Endothelial cell of umbilical vein (primary cell): Measurements from ENCODE around the gene ADGRD1. TPM values are rescaled to one million over a fixed set of nuclear protein-coding genes. Genes with fewer than 3 reads are reported as not detected.

Experiments
- BruUV-seq: library from RNA; stranded (reverse); fragments of 400-500 nt; replicated peaks from 2 replicates; lab custom pipeline; 2021; lab: Mats Ljungman, UMichigan
- CTCF ChIA-PET: fragments of 300-600, 350-600 bp; sonication (Branson Sonifier 250); formaldehyde crosslinking; loops from one replicate; lab custom pipeline; 2021; ENCODE audit warnings: antibody characterized with exemption, inconsistent platforms; lab: Charles Lee
- POLR2A ChIA-PET: fragments of 300-600, 350-600 bp; sonication (Branson Sonifier 250); formaldehyde crosslinking; loops from one replicate; lab custom pipeline; 2021; ENCODE audit warnings: antibody characterized with exemption, inconsistent platforms; lab: Charles Lee
- DNase-seq: peaks from one replicate; pipeline ENCODE4 v3.0.0-alpha.2; 2011; ENCODE audit warnings: low read depth, low spot score
- FAIRE-seq: peaks from 2 replicates; lab custom pipeline; 2011; peaks lifted over from hg19 to GRCh38; lab: Jason Lieb, UNC
- H2AFZ ChIP-seq: 2 replicates; pipeline ENCODE4 v1.6.0; 2012; ENCODE audit warnings: low read depth, low read length, control low read depth, inconsistent platforms
- H3K27ac ChIP-seq: 2 replicates; pipeline ENCODE4 v1.5.1; 2011; ENCODE audit warnings: low read depth, mild to moderate bottlenecking, control low read depth, low read length, moderate library complexity; ENCODE audit not compliant: insufficient read depth
- H3K27me3 ChIP-seq, 2 experiments: 2 replicates each; pipeline versions ENCODE4 v1.6.0 to v1.6.1; 2011; ENCODE audit warnings: low read length in 2 of 2, mixed read lengths in 1 of 2; ENCODE audit not compliant: control insufficient read depth in 2 of 2, insufficient read depth in 2 of 2
- H3K36me3 ChIP-seq, 2 experiments: 2 replicates in 1 of 2; 3 replicates in 1 of 2; pipeline ENCODE4 v1.5.1; 2011; ENCODE audit warnings: low read length in 2 of 2, mild to moderate bottlenecking in 1 of 2, moderate library complexity in 1 of 2; ENCODE audit not compliant: control insufficient read depth in 2 of 2, insufficient read depth in 2 of 2; ENCODE audit errors: extremely low read depth in 1 of 2
- H3K4me1 ChIP-seq: 3 replicates; pipeline ENCODE4 v1.5.1; 2011; ENCODE audit warnings: mild to moderate bottlenecking, low read length; ENCODE audit not compliant: control insufficient read depth, insufficient read depth; ENCODE audit errors: extremely low read depth
- H3K4me2 ChIP-seq: 2 replicates; pipeline ENCODE4 v1.6.1; 2011; ENCODE audit warnings: low read length, control low read depth, mixed read lengths; ENCODE audit not compliant: insufficient read depth
- H3K4me3 ChIP-seq, 3 experiments: fragments of 200-600 bp in 1 of 3; sonication (generic), shearing (Covaris generic) in 1 of 3; replicated peaks in 1 of 3; 2 replicates each; pipeline ENCODE4 v1.5.1; 2011 to 2016; ENCODE audit warnings: control low read depth in 3 of 3, low read length in 3 of 3, mild to moderate bottlenecking in 2 of 3, inconsistent platforms in 1 of 3, low read depth in 1 of 3, moderate library complexity in 1 of 3; ENCODE audit not compliant: insufficient read depth in 1 of 3
- H3K79me2 ChIP-seq: 2 replicates; pipeline ENCODE4 v1.6.0; 2012; ENCODE audit warnings: low read length, inconsistent platforms; ENCODE audit not compliant: control insufficient read depth, insufficient read depth
- H3K9ac ChIP-seq: replicated peaks from 2 replicates; pipeline ENCODE3; 2011; ENCODE audit warnings: low read length, control low read depth; ENCODE audit not compliant: insufficient read depth; ENCODE audit errors: extremely low read depth
- H3K9me1 ChIP-seq: replicated peaks from 3 replicates; pipeline ENCODE4 v1.6.0; 2011; ENCODE audit warnings: mild to moderate bottlenecking, low read length; ENCODE audit not compliant: control insufficient read depth, insufficient read depth; ENCODE audit errors: extremely low read depth
- H3K9me3 ChIP-seq: replicated peaks from 2 replicates; pipeline ENCODE4 v1.5.1; 2012; ENCODE audit warnings: low read length, inconsistent platforms; ENCODE audit not compliant: control insufficient read depth, insufficient read depth
- H4K20me1 ChIP-seq: replicated peaks from 2 replicates; pipeline ENCODE3; 2011; ENCODE audit warnings: mild to moderate bottlenecking, low read length; ENCODE audit not compliant: control insufficient read depth, insufficient read depth; ENCODE audit errors: extremely low read depth
- EZH2 ChIP-seq: IDR thresholded peaks from 2 replicates; pipeline ENCODE4 v1.6.1; 2012; ENCODE audit warnings: borderline replicate concordance, low read depth, mild to moderate bottlenecking, moderate library complexity, low read length, inconsistent platforms; ENCODE audit not compliant: severe bottlenecking
- FOS ChIP-seq: IDR thresholded peaks from 2 replicates; pipeline ENCODE4 v1.6.1; 2011; ENCODE audit warnings: mild to moderate bottlenecking, low read length, moderate library complexity, borderline replicate concordance; ENCODE audit not compliant: insufficient read depth
- GATA2 ChIP-seq: IDR thresholded peaks from 2 replicates; pipeline ENCODE4 v1.7.0; 2011; ENCODE audit warnings: low read depth, mild to moderate bottlenecking, moderate library complexity, mixed read lengths, low read length; ENCODE audit not compliant: insufficient read length, insufficient read depth
- JUN ChIP-seq: IDR thresholded peaks from 2 replicates; pipeline ENCODE4 v1.6.1; 2011; ENCODE audit warnings: borderline replicate concordance, low read depth; ENCODE audit not compliant: insufficient read length, insufficient read depth
- MYC ChIP-seq: IDR thresholded peaks from one replicate; pipeline ENCODE4 v1.6.1; 2011; ENCODE audit warnings: mild to moderate bottlenecking, low read depth, low read length
- POLR2A ChIP-seq: IDR thresholded peaks from 2 replicates; pipeline ENCODE4 v1.6.1; 2012; ENCODE audit warnings: low read depth, mild to moderate bottlenecking, control low read depth, low read length
- POLR2AphosphoS5 ChIP-seq: IDR thresholded peaks from 2 replicates; pipeline ENCODE4 v1.6.1; 2012; ENCODE audit warnings: low read depth, mild to moderate bottlenecking, control low read depth, low read length, moderate library complexity; ENCODE audit not compliant: insufficient read depth
- dilution Hi-C: fragments of 300-500 bp; cut with MboI; formaldehyde crosslinking; loops from one replicate; pipeline ENCODE4 v1.15.0; 2019; ENCODE audit warnings: low sequenced_read_pairs; ENCODE audit not compliant: extremely low pct_ligation_motif_present
- intact Hi-C: fragments of 100-400 bp; cut with micrococcal nuclease; formaldehyde crosslinking; loops from one replicate; pipeline ENCODE4 v1.10.0; 2022
- polyA plus RNA-seq, 4 experiments: library from polyadenylated mRNA; depleted of rRNA in 3 of 4; stranded (reverse) in 3 of 4; unstranded in 1 of 4; fragments of >200 nt; gene quantifications; 2 replicates each; pipeline versions ENCODE4 v1.2.1 to v1.2.3, GENCODE V29; 2011 to 2012; ENCODE audit warnings: missing spikeins in 1 of 4
- total RNA-seq: library from RNA; stranded (reverse); gene quantifications from 2 replicates; pipeline ENCODE4 v1.2.3, GENCODE V29; 2021
- TF ChIP-seq, protein P1 (sequence below): IDR thresholded peaks from 2 replicates; pipeline ENCODE4 v1.6.1; 2011; ENCODE audit not compliant: insufficient read depth, insufficient read length
- TF ChIP-seq, protein P2 (sequence below), 2 donors: IDR thresholded peaks; 1 replicate in 1 of 2; 2 replicates in 1 of 2; pipeline ENCODE4 v1.5.1; 2011; ENCODE audit warnings: low read length in 2 of 2, mild to moderate bottlenecking in 2 of 2, moderate library complexity in 2 of 2, control low read depth in 1 of 2, inconsistent platforms in 1 of 2, low read depth in 1 of 2; ENCODE audit not compliant: insufficient read depth in 1 of 2; ENCODE audit errors: extremely low read depth in 1 of 2

Gene ADGRD1
- total and polyA plus RNA-seq, 2 donors (not counting 3 experiments of a cell fraction or from before 2014, with no cell fraction given): 0.07 TPM; not detected in 1

DNA sequence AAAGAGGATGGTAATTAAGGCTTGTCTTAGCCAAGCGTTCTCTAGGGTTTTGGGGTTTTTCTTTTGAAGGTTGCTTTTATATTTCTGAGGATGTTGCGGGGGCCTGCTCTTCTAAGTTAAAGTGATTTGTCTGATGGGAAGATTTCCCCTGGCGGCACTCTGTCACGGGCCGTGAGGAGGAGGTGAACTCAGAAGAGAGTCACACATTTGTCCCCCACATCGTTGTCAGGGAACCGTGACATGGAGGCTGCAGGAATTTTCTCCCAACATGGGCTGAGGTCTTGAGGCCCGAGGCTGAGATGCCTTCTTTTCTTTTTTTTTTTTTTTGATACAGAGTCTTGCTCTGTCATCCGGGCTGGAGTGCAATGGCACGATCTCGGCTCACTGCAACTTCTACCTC is 71.5 kb downstream of the ADGRD1 start:
- Histone ChIP-seq H3K4me2 (no peak overlapping the region), H3K4me1 (no peaks in the 10 kb centered on the region), H3K9ac (no peak overlapping the region), H3K36me3 (no peaks in the 10 kb centered on the region), H3K27me3 (no peaks in the 10 kb centered on the region), H4K20me1 (no peaks in the 10 kb centered on the region), H2AFZ (no peak overlapping the region), H3K4me3 (no peak overlapping the region), H3K9me1 (no peaks in the 10 kb centered on the region), H3K9me3 (no peaks in the 10 kb centered on the region), H3K79me2 (no peaks in the 10 kb centered on the region), H3K27ac (no peak overlapping the region)
- TF ChIP-seq GATA2: no peak
- TF ChIP-seq POLR2A: no peak
- TF ChIP-seq MYC: no peak
- TF ChIP-seq EZH2: no peak
- TF ChIP-seq, protein P1, sequence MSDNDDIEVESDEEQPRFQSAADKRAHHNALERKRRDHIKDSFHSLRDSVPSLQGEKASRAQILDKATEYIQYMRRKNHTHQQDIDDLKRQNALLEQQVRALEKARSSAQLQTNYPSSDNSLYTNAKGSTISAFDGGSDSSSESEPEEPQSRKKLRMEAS: no peak
- no peak for TF ChIP-seq POLR2AphosphoS5
- no peak for TF ChIP-seq FOS
- TF ChIP-seq, protein P2, sequence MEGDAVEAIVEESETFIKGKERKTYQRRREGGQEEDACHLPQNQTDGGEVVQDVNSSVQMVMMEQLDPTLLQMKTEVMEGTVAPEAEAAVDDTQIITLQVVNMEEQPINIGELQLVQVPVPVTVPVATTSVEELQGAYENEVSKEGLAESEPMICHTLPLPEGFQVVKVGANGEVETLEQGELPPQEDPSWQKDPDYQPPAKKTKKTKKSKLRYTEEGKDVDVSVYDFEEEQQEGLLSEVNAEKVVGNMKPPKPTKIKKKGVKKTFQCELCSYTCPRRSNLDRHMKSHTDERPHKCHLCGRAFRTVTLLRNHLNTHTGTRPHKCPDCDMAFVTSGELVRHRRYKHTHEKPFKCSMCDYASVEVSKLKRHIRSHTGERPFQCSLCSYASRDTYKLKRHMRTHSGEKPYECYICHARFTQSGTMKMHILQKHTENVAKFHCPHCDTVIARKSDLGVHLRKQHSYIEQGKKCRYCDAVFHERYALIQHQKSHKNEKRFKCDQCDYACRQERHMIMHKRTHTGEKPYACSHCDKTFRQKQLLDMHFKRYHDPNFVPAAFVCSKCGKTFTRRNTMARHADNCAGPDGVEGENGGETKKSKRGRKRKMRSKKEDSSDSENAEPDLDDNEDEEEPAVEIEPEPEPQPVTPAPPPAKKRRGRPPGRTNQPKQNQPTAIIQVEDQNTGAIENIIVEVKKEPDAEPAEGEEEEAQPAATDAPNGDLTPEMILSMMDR (IDR thresholded peaks at IDR 0.05; ENCODE audit: extremely low read depth in 1 of 2, insufficient read depth in 1 of 2, low read depth in 1 of 2, low read length in 2 of 2): no peak
- no peak for TF ChIP-seq JUN
- intact Hi-C loops (no loop called here), dilution Hi-C loops (no loop called here)
- POLR2A ChIA-PET: no interaction called here
- BruUV-seq: no TSS peak
- CTCF ChIA-PET: no interaction called here
- no peak for DNase-seq
- FAIRE-seq: no peak
